Transverse colon (tissue), 4 donors: ENCODE measurements around the gene HOXC4. TPM values are rescaled to one million over a fixed set of nuclear protein-coding genes. Genes with fewer than 3 reads are reported as not detected.

Source experiments
- DNase-seq: peaks from one replicate; pipeline ENCODE4 v3.0.0-alpha.2; 2019
- H3K27ac ChIP-seq, 4 donors: fragments of 200-600 bp; sonication (generic); 2 replicates each; pipeline ENCODE4 v1.5.1; 2016 to 2018; ENCODE audit warnings: inconsistent platforms in 4 of 4
- H3K27me3 ChIP-seq: fragments of 200-600 bp; sonication (generic); 2 replicates; pipeline ENCODE4 v1.5.1; 2017; ENCODE audit warnings: inconsistent platforms
- H3K36me3 ChIP-seq, 4 donors: fragments of 200-600 bp; sonication (generic); 2 replicates each; pipeline ENCODE4 v1.5.1; 2017 to 2019; ENCODE audit warnings: inconsistent platforms in 4 of 4
- H3K4me1 ChIP-seq, 4 donors: fragments of 200-600 bp; sonication (generic); 2 replicates each; pipeline ENCODE4 v1.5.1; 2017 to 2020; ENCODE audit warnings: inconsistent platforms in 4 of 4
- H3K4me3 ChIP-seq, 4 donors: fragments of 200-600 bp; sonication (generic); 1 replicate in 1 of 4; 2 replicates in 3 of 4; pipeline versions ENCODE4 v1.5.1 to v1.6.1; 2017 to 2019; ENCODE audit warnings: inconsistent platforms in 4 of 4
- H3K9me3 ChIP-seq, 2 donors: fragments of 200-600 bp; sonication (generic); 2 replicates each; pipeline ENCODE4 v1.5.1; 2017 to 2019; ENCODE audit warnings: inconsistent platforms in 2 of 2
- CTCF ChIP-seq, 5 experiments: fragments of 200-600 bp in 3 of 5; fragments of 450-650 bp in 2 of 5; sonication (generic) in 3 of 5; IDR thresholded peaks; 1 replicate in 2 of 5; 2 replicates in 3 of 5; pipeline ENCODE4 v1.5.1; 2016 to 2017; ENCODE audit warnings: antibody characterized with exemption in 5 of 5, inconsistent platforms in 3 of 5, mild to moderate bottlenecking in 2 of 5, moderate library complexity in 1 of 5
- EP300 ChIP-seq: sonication (generic); formaldehyde crosslinking; IDR thresholded peaks from one replicate; pipeline ENCODE4 v1.6.1; 2017; ENCODE audit warnings: antibody characterized with exemption, low read depth
- POLR2A ChIP-seq: fragments of 450-650 bp; IDR thresholded peaks from one replicate; pipeline ENCODE4 v1.6.1; 2016; ENCODE audit warnings: antibody characterized with exemption, mild to moderate bottlenecking, moderate library complexity
- POLR2AphosphoS5 ChIP-seq, 3 donors: sonication (generic); formaldehyde crosslinking; IDR thresholded peaks; one replicate each; pipeline ENCODE4 v1.6.1; 2016; ENCODE audit warnings: antibody characterized with exemption in 3 of 3
- WGBS, 2 donors: methylation state at CpG; one replicate each; pipeline ENCODE4 v1.1.5; 2018; ENCODE audit warnings: low coverage in 1 of 2; 5-methylcytosine and 5-hydroxymethylcytosine counted together
- in situ Hi-C, 4 donors: fragments of 200-750 bp; cut with MboI; loops; one replicate each; pipeline versions ENCODE4 v1.15.0 to v1.15.1; 2017; ENCODE audit warnings: low sequenced_read_pairs in 3 of 4, low pct_ligation_motif_present in 1 of 4, low pct_unique_long_range_greater_than_20kb in 1 of 4
- intact Hi-C: fragments of 100-400 bp; cut with DNase I; formaldehyde crosslinking; loops from one replicate; pipeline ENCODE4 v1.15.1; 2023; ENCODE audit warnings: low total_unique reads
- total RNA-seq, 4 donors: library from RNA; depleted of rRNA; stranded (reverse); fragments of >200 nt; gene quantifications; one replicate each; pipeline ENCODE4 v1.1.0, GENCODE V29; 2016

Gene HOXC4
- total RNA-seq, 4 donors from 2014 or later = 0.64 to 0.68 TPM; not detected in 2

- no peak overlapping the region for H3K27ac ChIP-seq
- H3K27me3 ChIP-seq = peaks cover 100% of the 10 kb centered on the region
- H3K4me3 ChIP-seq = no peak overlapping the region
- intact Hi-C loops (no loop called here), in situ Hi-C loops (no loop called here)
- WGBS, 2 donors = 76% methylated on average over 14 of the region's 14 CpGs; no CpG with 5 or more reads in 1 of the 2 donors
- no peak for DNase-seq
- H3K4me1 ChIP-seq = peaks cover 0 to 18% (median 14%) of the 10 kb centered on the region in 4 donors
- TF ChIP-seq POLR2AphosphoS5 (IDR thresholded peaks at IDR 0.05) = no peak
- TF ChIP-seq CTCF (IDR thresholded peaks at IDR 0.05) = no peak
- no peak for TF ChIP-seq POLR2A
- no peak for TF ChIP-seq EP300
- peaks cover 0 to 2% of the 10 kb centered on the region in 2 donors for H3K9me3 ChIP-seq
- no peaks in the 10 kb centered on the region for H3K36me3 ChIP-seq
Measured at GRCh38 chr12:54036620-54037359, 16.8 kb upstream of the HOXC4 start.

GRCh38 chr12:54037360-54038283 lies 16.0 kb upstream of the HOXC4 start:
- intact Hi-C loops = no loop called here
- in situ Hi-C loops = no loop called here
- peaks cover 0 to 18% (median 14%) of the 10 kb centered on the region in 4 donors for H3K4me1 ChIP-seq
- H3K36me3 ChIP-seq = no peaks in the 10 kb centered on the region
- no peak overlapping the region for H3K4me3 ChIP-seq
- TF ChIP-seq POLR2AphosphoS5 (IDR thresholded peaks at IDR 0.05) (no peak), CTCF (IDR thresholded peaks at IDR 0.05) (no peak), POLR2A (no peak), EP300 (no peak)
- no peak overlapping the region for H3K27ac ChIP-seq
- H3K9me3 ChIP-seq = peaks cover 0 to 2% of the 10 kb centered on the region in 2 donors
- no peak for DNase-seq
- WGBS, 2 donors = 50 to 56% methylated on average over 9 to 14 of the region's 14 CpGs
- H3K27me3 ChIP-seq = peaks cover 100% of the 10 kb centered on the region

GRCh38 chr12:54038284-54038870 lies 15.3 kb upstream of the HOXC4 start:
- in situ Hi-C loops = no loop called here
- Histone ChIP-seq H3K27me3 (peaks cover 100% of the 10 kb centered on the region), H3K4me3 (no peak overlapping the region), H3K4me1 (peaks cover 0 to 12% (median 10%) of the 10 kb centered on the region in 4 donors), H3K27ac (no peak overlapping the region), H3K9me3 (no peaks in the 10 kb centered on the region), H3K36me3 (no peaks in the 10 kb centered on the region)
- no peak for TF ChIP-seq POLR2A
- no peak for TF ChIP-seq CTCF (IDR thresholded peaks at IDR 0.05)
- no peak for TF ChIP-seq EP300
- no peak for TF ChIP-seq POLR2AphosphoS5 (IDR thresholded peaks at IDR 0.05)
- intact Hi-C loops = no loop called here
- DNase-seq = no peak
- WGBS, 2 donors = 65 to 70% methylated on average over 3 to 5 of the region's 5 CpGs
